GM15510 (cell line): ENCODE results near the gene CACNA1C.

Experiments used
- POLR2A ChIP-seq: IDR thresholded peaks from 3 replicates; pipeline ENCODE4 v1.6.1; 2011; ENCODE audit warnings: borderline replicate concordance; ENCODE audit not compliant: insufficient read length; ENCODE audit errors: extremely low read depth

The CACNA1C gene

DNA sequence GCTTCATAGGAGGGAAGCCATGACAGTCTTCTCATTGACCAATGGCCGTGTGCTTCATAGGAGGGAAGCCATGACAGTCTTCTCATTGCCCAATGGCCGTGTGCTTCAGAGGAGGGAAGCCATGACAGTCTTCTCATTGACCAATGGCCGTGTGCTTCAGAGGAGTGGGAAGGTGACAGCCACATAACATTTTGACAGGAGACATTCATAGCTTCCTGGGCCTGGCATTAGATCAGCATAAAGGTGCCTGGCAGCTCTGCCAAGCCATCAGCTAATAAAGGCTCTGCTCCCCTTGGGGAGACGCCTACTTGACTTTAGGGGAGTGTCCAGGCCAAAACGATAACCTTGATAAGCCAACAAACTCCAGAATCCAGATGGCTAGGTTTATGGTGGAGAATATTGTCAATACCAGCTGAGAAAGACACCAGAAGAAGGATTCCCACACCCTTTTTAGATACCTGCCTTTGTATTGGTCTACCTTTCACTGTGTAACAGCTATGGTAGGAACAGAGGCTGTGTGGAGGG, 468.0 kb downstream of the CACNA1C start:
- no peak for TF ChIP-seq POLR2A

DNA sequence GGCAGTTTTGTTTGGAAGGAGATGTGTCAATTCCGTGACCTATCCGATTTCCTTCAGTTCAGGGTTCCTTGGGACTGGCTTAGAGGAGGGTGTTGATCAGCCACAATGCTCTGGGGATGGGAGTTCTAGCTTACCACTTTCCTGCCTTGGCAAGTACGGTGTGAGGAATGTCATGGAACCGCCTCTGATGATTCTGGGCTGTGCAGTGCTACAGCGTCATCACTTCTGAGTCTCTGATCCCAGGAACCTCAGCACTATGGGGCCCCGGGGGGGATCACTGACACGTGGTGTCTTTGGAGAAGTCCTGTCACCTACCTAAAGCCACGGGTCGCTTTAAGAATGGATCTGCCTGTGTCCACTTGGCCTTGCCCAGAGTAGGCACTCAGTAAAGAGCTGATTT, 470.5 kb downstream of the CACNA1C start:
- TF ChIP-seq POLR2A, result no peak

GRCh38 chr12:2523844-2524243, 471.1 kb downstream of the CACNA1C start:
- TF ChIP-seq POLR2A, result no peak

- TF ChIP-seq POLR2A, result no peak
Measured at GRCh38 chr12:2526371-2526770, 473.6 kb downstream of the CACNA1C start.

DNA sequence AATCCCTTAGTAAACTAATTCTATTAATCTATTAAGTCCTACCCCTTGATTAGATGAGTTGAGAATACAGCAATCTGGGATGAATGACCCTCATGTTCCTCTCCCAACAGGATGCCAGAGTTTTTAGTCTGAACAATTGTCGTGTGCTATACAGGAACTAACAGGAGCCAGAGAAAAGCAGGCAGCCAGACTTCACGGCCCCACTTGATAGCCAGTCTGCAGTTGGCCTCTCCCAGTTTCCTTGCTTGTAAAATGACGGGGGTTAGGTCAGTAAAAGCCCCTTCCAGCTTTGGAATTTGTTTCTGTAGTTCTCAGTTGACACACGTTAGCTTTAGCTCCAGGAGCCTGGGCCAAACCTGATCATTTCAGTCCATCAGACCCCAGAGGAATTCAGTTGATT, 475.2 kb downstream of the CACNA1C start:
- no peak for TF ChIP-seq POLR2A

DNA sequence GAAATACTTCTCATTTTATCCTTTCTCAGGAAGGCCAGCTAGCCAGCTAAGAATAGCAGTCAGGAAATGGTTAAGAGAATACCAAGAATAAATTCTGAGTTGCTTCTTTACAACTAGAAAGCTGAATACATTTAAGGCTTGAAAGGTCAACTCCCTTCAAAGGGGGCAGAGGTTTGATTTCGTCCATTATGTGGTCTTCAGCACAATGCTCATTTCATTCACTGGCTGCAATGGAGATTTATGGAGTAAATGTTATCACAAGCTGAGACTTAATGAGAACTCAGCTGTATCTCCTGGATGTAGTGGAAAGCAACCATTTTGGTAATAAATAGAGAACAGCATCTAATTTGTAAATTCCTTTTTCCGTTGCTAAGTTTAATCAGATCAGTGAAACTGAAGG, 477.0 kb downstream of the CACNA1C start:
- TF ChIP-seq POLR2A, result no peak

- TF ChIP-seq POLR2A, result no peak
Measured at GRCh38 chr12:2531371-2531770, 478.6 kb downstream of the CACNA1C start.

DNA sequence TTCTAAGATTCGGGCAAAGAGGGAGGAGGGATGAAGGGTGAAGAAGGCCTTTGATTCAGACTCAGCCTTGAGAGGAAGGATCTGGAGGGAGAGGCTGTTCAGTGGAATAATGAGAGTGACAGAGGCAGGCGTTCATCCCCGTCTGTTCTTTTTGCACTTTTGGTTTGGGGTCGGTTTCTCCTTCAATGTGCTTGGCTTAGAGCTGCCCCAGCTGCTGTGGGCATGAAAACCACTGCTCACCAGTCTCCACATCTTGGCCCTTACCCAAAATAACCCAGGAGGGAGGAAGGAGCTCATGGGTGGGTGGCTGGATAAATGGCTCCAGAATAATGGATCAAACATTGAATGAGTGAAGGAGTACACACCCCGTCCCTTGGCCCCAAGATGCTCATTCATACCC, 480.2 kb downstream of the CACNA1C start:
- TF ChIP-seq POLR2A, result no peak

DNA sequence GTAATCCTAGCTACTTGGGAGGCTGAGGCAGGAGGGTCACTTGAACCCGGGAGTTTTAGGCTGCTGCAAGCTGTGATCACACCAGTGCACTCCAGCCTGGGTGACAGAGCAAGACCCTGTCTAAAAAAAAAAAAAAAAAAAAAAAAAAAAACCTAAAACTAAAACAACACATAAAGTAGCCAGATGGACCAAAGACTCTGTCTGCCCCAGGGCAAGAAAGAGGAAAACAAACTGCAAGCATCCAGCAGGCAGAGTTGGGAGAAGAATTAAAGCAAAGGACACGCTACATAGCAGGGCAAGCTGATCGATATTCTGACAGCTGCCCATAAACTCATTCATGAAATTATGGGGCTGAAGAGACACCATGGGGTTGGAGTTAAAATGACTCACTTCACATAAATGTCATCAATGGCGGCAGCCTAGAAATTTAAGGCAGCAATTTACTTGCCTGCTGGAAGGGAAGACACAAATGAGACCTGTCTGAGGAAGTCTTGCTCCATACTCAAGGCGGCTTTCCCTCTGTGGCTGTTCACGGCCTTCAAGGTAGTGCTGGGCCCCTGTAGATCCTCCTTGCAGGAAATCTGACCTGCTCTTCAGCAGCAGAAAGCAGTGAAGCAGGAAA, 482.9 kb downstream of the CACNA1C start:
- TF ChIP-seq POLR2A, result no peak

DNA sequence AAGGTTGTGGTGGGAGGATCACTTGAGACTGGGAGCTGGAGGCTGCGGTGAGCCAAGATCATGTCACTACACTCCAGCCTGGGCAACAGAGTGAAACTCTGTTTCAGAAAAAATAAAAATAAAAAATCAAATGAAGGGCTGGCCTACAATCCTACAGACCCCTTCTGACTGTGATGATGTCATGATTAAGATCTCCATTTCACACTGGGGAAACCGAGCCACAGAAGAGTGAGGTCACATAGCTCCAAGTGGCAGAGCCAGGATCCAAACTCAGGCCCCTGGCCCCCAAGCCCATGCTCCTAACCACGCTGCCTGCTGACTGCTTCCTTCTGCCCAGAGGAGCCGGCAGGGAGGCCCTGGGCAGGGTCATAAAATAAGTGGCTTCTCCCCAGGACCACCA, 483.9 kb downstream of the CACNA1C start:
- no peak for TF ChIP-seq POLR2A

DNA sequence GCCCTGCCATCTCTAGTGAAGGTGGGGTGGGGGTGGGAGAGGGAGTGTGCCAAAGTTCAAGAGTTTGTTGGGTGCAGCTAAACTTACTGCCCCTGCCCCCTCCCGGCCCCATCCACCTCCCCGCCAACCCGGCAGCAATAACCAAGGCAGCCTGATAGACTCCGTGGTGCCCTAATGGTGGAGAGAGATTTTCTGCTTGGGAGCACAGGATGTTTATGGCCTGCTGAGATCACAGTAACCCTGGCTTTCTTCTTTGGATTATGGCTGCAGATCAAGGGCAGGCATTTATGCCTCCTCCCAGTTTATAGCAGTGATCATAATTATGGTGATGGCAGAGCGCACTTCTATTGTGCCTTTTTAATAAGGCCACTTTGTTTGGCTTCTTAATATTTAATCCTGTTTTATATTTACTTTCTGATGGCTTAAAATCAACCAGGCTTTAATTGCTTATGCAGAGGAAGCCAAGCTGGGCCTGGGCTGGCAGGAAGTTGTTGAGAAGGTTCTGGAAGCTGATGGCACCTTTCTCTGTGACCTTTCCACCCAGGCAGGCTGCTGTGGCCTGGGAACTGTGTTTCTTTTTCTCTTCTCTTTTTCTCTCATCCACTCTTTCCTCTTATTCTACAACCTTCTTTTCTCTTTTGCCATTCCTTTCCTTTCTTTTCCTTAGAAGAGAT, 485.2 kb downstream of the CACNA1C start:
- TF ChIP-seq POLR2A, result no peak

GRCh38 chr12:2539938-2540337, 487.2 kb downstream of the CACNA1C start:
- no peak for TF ChIP-seq POLR2A

- no peak for TF ChIP-seq POLR2A
Measured at GRCh38 chr12:2540535-2540941, 487.8 kb downstream of the CACNA1C start.

- TF ChIP-seq POLR2A, result no peak
Measured at GRCh38 chr12:2541631-2542204, 488.9 kb downstream of the CACNA1C start.

GRCh38 chr12:2543801-2544200, 491.0 kb downstream of the CACNA1C start:
- no peak for TF ChIP-seq POLR2A

- TF ChIP-seq POLR2A, result no peak
Measured at GRCh38 chr12:2544230-2544629, 491.4 kb downstream of the CACNA1C start.
